HepG2 (cell line): ENCODE data around the gene EPB41. TPM values are rescaled to one million over a fixed set of nuclear protein-coding genes. Genes with fewer than 3 reads are reported as not detected.
A peak's percentile ranks its signal among the peaks of the same experiment; 100 is the strongest.

Experiments used
- BORCS8-MEF2B ChIP-seq: sonication (generic); formaldehyde crosslinking; IDR thresholded peaks from 2 replicates; pipeline ENCODE4 v1.8.0; 2022; ENCODE audit warnings: mild to moderate bottlenecking, missing genetic modification reagents
- CEBPB ChIP-seq: IDR thresholded peaks from 2 replicates; pipeline ENCODE4 v1.6.1; 2011; ENCODE audit warnings: low read depth, low read length, improper control_type of control experiment, borderline replicate concordance
- HIVEP1 ChIP-seq: sonication (generic); formaldehyde crosslinking; IDR thresholded peaks from 2 replicates; pipeline ENCODE4 v1.4.0; 2020; ENCODE audit warnings: mild to moderate bottlenecking, missing genetic modification reagents
- HNRNPK ChIP-seq: fragments of 200-400 bp; formaldehyde crosslinking; IDR thresholded peaks from 2 replicates; pipeline ENCODE4 v1.6.1; 2018; ENCODE audit warnings: low read length, low read depth, moderate library complexity, mild to moderate bottlenecking; ENCODE audit not compliant: poor library complexity, severe bottlenecking
- IKZF4 ChIP-seq: sonication (generic); formaldehyde crosslinking; IDR thresholded peaks from 2 replicates; pipeline ENCODE4 v1.5.1; 2020; ENCODE audit warnings: borderline replicate concordance, mild to moderate bottlenecking, low read depth, missing genetic modification reagents; ENCODE audit errors: not compliant biosample characterization
- IRF2 ChIP-seq: IDR thresholded peaks from 2 replicates; pipeline ENCODE4 v1.6.1; 2018; ENCODE audit warnings: missing genetic modification reagents, missing compliant biosample characterization
- KDM1A ChIP-seq: IDR thresholded peaks from 2 replicates; pipeline ENCODE4 v1.6.1; 2016; ENCODE audit warnings: missing compliant biosample characterization
- KIAA2018 ChIP-seq: sonication (generic); formaldehyde crosslinking; IDR thresholded peaks from 2 replicates; pipeline ENCODE4 v1.5.0; 2020; ENCODE audit warnings: mild to moderate bottlenecking, missing genetic modification reagents, borderline replicate concordance
- KLF6 ChIP-seq: IDR thresholded peaks from 2 replicates; pipeline ENCODE4 v1.8.0; 2016; ENCODE audit warnings: missing biosample characterization, missing genetic modification reagents
- MAFG ChIP-seq: sonication (generic); formaldehyde crosslinking; IDR thresholded peaks from 2 replicates; pipeline ENCODE4 v1.5.1; 2020; ENCODE audit warnings: mild to moderate bottlenecking, missing genetic modification reagents
- MXI1 ChIP-seq: IDR thresholded peaks from 3 replicates; pipeline ENCODE4 v1.6.1; 2012; ENCODE audit warnings: low read depth, low read length, inconsistent platforms, borderline replicate concordance
- SMARCE1 ChIP-seq: fragments of 450-650 bp; IDR thresholded peaks from 2 replicates; pipeline ENCODE4 v1.6.1; 2017; ENCODE audit warnings: borderline replicate concordance
- SNAPC5 ChIP-seq: sonication (generic); formaldehyde crosslinking; IDR thresholded peaks from 2 replicates; pipeline ENCODE4 v1.8.1; 2023; ENCODE audit warnings: mild to moderate bottlenecking, missing genetic modification reagents, borderline replicate concordance
- ZFP36 ChIP-seq: fragments of 150-350 bp; IDR thresholded peaks from 2 replicates; pipeline ENCODE4 v1.6.1; 2018; ENCODE audit warnings: borderline replicate concordance, low read length, low read depth; ENCODE audit not compliant: partially characterized antibody
- ZMYM3 ChIP-seq: sonication (generic); formaldehyde crosslinking; IDR thresholded peaks from 2 replicates; pipeline ENCODE4 v1.5.1; 2020; ENCODE audit warnings: mild to moderate bottlenecking, missing genetic modification reagents
- ZNF552 ChIP-seq: sonication (generic); formaldehyde crosslinking; IDR thresholded peaks from 2 replicates; pipeline ENCODE4 v1.9.0; 2022; ENCODE audit warnings: missing genetic modification reagents, mild to moderate bottlenecking, borderline replicate concordance
- ZNF574 ChIP-seq: sonication (generic); formaldehyde crosslinking; IDR thresholded peaks from 2 replicates; pipeline ENCODE4 v1.4.0; 2020; ENCODE audit warnings: missing genetic modification reagents
- ZNF790 ChIP-seq: sonication (generic); formaldehyde crosslinking; IDR thresholded peaks from 2 replicates; pipeline ENCODE4 v1.8.0; 2022; ENCODE audit warnings: missing genetic modification reagents, mild to moderate bottlenecking, borderline replicate concordance
- polyA plus RNA-seq, 8 experiments: library from polyadenylated mRNA; depleted of rRNA in 3 of 8; stranded (reverse) in 7 of 8; unstranded in 1 of 8; fragments of >200 nt; fragmentation: Illumina TruSeq in 4 of 8; extraction: Trizol in 4 of 8; gene quantifications; 2 replicates each; pipeline versions ENCODE4 v1.2.1 to v1.2.3, GENCODE V29; 2011 to 2016; ENCODE audit warnings: low read depth in 4 of 8, missing spikeins in 1 of 8, mixed read lengths in 1 of 8; ENCODE audit not compliant: insufficient read depth in 1 of 8
- total RNA-seq, 5 experiments: library from RNA; depleted of rRNA; stranded (reverse); fragments of >200 nt; fragmentation: Illumina TruSeq; extraction: Trizol; gene quantifications; 2 replicates each; pipeline ENCODE4 v1.2.3, GENCODE V29; 2016; ENCODE audit warnings: low read depth in 1 of 5

The EPB41 gene
- total and polyA plus RNA-seq, 2 of the 13 experiments (the other 11 are each of a cell fraction or from before 2014, with no cell fraction given): 34.5 to 46.7 TPM

- TF ChIP-seq ZFP36 (no peak), IKZF4 (CRISPR knock-in tag) (no peak), SMARCE1 (no peak), MAFG (CRISPR knock-in tag) (no peak), CEBPB (no peak), IRF2 (CRISPR knock-in tag) (0 out of 2 replicates have a peak, but pooled peaks have one; percentile 30), KIAA2018 (CRISPR knock-in tag) (no peak), ZNF790 (CRISPR knock-in tag) (0 out of 2 replicates have a peak, but pooled peaks have one; percentile 39), ZNF574 (peak; percentile 36; the same call in 1 of the 2 replicates), BORCS8-MEF2B (0 out of 2 replicates have a peak, but pooled peaks have one; percentile 34), HNRNPK (no peak), MXI1 (peak; percentile 76; the same call in 1 of the 3 replicates), ZMYM3 (CRISPR knock-in tag) (0 out of 2 replicates have a peak, but pooled peaks have one; percentile 27), KLF6 (no peak; the same call in 1 of the 2 replicates), HIVEP1 (CRISPR knock-in tag) (no peak), KDM1A (CRISPR knock-in tag) (no peak), SNAPC5 (CRISPR knock-in tag) (no peak), ZNF552 (CRISPR knock-in tag) (no peak)
Observed at GRCh38 chr1:28983509-28984310, 69.3 kb downstream of the EPB41 start (continued).
